ENCODE results near the gene LAMC2.
"Not testable (repeated sequence)": the region's sequence is repeated elsewhere in the genome, so short reads cannot be mapped to it uniquely, and the experiment has no call there.

The LAMC2 gene

DNA sequence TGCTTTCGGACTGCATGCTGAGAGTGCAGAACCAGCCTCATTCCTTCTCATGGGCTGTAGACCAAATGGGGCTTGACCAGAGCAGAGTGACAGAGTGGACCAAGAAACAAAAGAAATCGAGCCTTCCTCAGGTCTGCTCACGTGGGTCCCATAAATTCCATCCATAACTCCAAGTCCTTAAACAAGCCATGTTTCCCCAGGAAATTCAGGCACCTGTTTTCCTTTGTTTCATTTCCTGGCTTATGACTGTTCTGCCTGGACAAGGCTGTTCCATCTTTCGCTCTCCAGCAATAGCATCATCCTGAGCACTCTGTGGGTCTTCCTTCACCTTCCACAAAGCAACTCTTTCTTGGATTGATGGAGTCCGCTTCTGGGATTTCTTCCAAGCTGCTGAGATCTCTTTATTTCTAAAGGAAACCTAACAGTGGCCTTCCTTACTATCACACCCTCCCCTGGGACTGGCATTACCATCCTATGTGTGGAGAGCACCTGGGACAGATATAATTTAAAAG is 63.9 kb downstream of the LAMC2 start:
- no peak for DNase-seq (ENCODE audit: low read depth, low spot score)
- peak overlapping the region; percentile 84 for H3K27ac ChIP-seq

DNA sequence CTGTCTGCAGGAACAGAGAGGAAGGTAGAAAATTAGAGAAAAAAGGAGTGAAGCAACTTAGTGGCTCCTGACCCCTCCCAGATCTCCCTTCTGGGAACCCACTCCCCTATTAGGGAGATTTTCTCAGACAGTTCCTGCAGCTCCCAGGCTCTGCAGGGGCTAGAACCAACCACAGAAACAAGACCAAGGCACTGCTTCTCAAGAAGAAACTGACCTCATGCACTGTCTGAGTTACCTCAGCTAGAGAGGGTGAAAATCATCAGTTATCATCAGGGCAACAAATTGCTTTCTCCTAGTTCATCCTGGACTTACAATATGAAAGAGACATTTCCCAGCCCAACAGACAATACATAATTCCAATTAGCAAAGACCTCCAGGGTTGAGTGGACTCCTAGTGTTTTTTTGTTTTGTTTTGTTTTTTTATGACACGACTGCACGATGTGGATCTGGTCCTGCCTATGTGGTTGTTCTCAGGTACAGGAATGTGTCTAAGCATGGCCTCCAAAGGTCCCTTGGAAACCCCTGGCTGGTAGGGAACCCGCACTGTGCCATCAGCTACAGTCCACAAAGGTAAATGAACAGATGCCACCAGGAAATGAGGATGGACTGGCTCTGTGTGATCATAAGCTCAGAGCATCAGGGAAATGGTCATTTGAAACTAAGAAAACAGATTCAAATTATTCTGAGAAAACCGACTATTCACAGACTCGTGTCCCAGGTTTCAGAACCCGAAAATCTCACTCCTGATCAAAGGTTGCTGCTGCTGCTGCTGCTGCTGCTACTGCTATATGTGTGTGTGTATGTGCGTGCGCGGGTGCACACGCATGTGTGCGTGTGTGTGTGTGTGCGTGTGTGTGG is 65.3 kb downstream of the LAMC2 start:
- no peak for DNase-seq (ENCODE audit: low read depth, low spot score)
- peak overlapping the region; percentile 84 for H3K27ac ChIP-seq

DNA sequence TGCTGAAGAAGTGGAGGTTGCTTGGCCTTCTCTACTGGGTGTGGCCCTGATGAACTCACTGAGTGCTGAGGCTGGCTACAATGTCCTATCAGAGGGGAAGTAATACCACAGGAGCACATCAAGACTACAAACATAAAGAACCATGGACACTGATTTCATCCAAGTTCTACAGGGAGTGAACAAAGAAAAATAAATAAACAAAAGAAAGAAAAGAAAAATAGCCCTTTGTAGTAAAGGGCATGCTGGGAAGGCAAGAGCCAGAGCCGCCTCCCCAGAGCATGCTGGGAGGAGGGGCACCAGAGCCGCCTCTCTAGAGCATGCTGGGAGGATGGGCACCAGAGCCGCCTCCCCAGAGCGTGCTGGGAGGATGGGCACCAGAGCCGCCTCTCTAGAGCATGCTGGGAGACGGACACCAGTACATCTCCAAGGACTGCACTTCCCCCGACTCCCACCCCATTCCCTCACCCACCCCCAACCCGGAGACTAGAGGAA is 65.9 kb downstream of the LAMC2 start:
- peak overlapping the region; percentile 84 for H3K27ac ChIP-seq
- no peak for DNase-seq (ENCODE audit: low read depth, low spot score)

DNA sequence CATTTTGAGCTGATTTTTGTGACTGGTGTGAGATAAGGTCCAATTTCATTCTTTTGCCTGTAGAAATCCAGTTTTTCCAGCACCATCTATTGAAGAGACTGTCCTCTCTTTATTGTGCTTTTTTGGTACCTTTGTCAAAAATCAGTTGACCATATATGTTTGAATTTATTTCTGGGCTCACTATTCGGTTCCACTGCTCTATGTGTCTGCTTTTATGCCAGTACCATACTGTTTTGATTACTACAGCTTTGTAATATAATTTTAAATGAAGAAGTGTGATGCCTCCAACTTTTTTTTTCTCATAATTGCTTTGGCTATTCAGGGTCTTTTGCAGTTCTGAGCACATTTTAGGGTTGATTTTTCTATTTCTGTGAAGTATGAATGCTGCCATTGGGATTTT is 69.0 kb downstream of the LAMC2 start:
- H3K27ac ChIP-seq, result no peak overlapping the region
- no peak for DNase-seq (ENCODE audit: low read depth, low spot score)

DNA sequence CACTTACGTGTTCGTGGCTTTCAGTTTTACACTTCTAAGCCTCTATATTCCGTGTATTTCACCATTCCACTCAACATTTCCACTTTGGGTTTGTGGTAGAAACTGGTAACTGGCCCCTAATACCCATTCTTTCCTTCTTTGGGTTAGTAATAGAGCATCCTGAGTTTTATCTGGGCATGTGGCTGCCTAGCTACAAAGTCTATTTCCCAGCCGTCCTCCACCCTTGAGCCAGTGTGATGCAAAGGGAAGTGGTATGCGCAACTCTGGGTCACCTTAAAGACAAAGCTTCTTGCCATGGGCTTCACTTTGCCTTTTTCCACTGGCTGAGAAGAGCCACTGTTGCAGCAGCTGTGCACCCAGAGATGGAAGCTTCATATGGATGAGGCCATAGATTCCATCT is 73.9 kb downstream of the LAMC2 start:
- no peak overlapping the region for H3K27ac ChIP-seq
- no peak for DNase-seq (ENCODE audit: low read depth, low spot score)

DNA sequence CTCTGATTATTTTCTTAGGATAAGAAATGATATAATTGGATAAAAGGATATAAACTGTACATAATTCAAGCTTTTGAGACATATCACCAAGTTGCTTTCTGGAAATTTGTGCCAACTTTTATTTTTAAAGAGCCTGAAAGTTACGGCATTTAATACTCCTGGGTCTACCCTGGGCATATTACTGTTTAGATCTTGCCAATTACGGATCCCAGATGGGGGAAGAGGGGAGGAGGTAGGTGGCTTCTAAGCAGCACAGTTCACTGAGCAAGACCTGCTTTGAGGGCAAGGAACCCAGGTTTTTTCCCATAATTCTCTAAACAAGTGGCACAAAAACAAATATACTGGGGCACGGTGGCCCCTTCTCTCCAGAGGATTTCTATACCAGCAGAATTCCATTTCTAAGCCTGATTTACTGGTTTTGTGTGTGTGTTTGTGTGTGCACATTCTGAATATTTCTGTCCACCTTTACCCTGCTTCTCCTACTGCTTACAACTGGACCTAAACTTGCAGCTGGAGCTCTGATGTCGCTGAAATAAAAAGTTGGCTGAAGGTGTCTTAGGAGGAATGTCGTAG is 76.7 kb downstream of the LAMC2 start:
- DNase-seq (ENCODE audit: low read depth, low spot score), result no peak
- no peak overlapping the region for H3K27ac ChIP-seq

DNA sequence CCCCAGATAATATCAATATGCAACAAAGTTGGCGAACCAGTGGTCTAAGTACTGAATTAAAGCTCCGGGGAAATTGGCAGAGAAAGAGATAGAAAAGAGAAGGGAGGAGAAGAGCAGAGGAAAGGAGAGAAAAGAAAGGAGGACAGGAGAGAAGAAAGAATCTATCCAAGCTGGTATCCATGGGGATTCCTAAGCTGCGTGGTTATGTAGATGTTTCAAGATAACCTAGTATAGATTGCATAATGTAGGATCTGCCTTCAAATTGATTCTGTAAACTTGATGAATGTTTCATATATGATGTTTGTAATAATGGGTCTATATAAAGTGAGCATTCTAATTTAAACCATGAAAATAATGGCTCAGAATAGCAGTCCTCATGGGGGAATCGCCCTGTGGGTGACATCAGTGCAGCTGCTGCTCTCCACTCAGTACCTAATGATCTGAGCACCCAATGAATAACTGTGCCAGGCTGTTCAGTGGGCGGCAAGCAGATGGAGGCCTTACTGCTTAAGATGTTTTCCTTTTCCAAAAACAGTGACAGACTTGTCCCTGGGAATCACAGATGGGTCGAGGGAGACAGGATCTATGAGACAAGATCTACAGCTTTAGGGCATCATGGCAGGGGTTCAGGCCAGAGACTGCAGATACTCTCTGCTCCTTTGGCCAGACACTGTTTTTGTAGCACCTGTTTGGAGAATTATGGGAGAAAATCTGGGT is 78.0 kb downstream of the LAMC2 start:
- H3K27ac ChIP-seq, result no peak overlapping the region
- DNase-seq (ENCODE audit: low read depth, low spot score), result no peak

DNA sequence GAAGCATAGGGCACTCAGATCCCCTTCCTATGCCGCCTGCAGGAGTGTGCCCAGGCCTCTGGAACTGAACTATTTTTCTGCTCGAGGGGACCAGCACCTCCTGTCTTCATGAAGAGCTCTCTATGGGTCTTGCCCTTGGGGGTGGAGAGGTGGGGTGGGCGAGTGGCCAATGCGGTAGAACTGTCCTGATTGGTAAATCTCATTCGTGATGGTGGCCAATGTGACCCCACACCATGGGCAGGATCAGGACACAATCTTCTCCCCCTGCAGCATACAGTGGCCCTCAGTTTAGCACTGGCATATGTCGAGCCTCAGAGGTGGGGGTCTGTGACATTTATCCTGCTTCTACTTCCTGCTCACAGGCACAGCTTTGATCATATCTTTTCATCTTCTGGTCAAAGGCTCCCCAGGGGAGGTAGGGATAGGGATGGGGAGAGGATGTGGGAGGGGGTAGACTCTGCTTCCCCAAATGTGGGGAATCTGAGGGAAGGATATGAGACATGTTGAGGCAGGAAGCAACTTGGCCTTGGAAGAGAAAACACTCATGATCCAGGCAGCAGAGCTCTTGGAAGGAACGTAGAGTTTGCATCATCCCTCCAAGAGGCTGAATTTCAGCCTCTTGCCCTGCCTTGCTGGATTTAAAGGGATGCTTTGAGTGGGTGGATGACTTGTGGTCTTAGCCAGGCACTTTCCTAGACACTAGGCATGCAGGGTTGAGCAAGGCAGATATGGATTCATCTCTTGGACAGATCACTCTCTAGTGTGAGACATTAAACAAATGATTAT is 81.8 kb downstream of the LAMC2 start:
- DNase-seq (ENCODE audit: low read depth, low spot score), result peak; percentile 94
- peak overlapping the region; percentile 98 for H3K27ac ChIP-seq

DNA sequence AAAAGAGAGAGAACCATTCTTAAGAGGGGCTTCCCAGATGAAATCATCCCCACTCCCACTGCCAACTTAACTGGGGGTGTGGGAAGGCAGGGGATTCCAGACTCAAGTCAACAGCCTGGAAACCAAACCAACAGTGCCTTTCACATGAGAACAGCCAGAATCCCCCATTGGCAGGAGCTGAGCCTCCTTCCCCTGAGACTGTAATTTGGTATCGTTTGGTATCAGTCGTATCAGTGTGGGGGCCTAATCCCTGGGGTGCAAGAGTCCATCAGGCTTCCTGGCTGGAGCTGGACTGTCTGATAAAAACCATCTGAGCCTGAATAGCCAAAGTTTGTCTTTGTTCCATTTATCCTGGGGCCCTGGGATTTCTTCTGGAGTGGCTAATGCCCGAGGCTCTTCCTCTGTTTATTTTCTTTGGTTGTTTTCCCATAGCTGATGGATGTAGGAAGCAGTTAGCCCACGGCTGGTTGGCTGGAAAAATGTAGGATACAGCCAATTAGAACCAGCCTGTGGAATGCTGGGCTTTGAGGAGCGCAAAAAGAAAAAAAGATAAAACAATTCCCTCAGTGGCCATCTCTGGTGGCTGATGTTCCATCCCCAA is 84.6 kb downstream of the LAMC2 start:
- no peak for DNase-seq (ENCODE audit: low read depth, low spot score)
- no peak overlapping the region for H3K27ac ChIP-seq

DNA sequence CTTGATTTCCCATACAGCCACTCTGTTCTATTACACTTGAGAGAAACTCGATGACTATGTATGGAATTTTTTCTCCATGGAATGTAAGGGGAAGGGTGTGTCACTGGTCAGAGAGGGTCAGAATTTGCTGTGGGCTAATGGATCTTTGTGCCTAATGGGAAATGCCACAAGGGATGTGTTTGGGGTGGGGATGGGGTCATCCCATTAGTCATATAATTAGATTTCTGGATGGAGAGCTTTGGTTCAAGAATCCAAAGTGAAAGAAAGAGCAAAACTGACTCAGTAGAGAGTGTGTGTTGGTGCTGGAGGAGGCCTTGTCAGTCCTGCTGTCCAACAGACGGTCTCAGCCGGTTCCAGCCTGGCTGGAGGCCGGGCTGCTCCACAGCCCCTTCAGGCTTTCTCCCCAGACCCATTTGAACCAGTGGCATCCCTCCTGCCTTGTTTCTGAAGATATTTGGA is 86.4 kb downstream of the LAMC2 start:
- H3K27ac ChIP-seq, result peak overlapping the region; percentile 50
- no peak for DNase-seq (ENCODE audit: low read depth, low spot score)

DNA sequence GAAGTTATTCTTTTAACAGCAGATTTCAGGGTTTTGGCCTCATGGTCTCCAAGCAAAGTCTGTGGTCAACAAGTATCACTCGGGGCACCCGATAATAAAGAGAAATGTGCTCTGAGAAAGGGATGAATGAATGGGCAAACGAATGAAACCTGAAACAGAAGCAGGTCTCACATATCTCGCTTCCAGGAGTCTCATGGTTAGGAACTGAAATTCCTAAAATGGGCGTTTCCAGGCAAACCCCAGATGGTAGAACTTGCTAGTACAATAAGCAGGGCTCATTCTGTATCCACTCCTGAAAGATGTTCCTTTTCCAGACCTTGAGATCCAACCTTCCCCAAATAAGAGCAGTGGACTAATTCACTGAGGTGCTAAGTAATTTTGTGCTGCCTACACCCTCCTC is 87.2 kb downstream of the LAMC2 start:
- H3K27ac ChIP-seq, result peak overlapping the region; percentile 50
- DNase-seq (ENCODE audit: low read depth, low spot score), result no peak

DNA sequence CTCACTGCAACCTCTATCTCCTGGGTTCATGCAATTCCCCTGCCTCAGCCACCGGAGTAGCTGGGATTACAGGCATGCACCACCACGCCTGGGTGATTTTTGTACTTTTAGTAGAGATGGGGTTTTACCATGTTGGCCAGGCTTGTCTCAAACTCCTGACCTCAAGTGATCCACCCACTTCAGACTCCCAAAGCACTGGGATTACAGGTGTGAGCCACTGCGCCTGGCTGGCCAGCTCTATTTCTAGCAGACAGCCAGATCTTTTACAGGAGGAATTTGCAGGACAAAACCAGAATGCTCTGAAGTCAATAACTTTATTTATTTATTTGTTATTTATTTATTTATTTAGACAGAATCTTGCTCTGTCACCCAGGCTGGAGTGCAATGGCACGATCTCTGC is 87.9 kb downstream of the LAMC2 start:
- not testable (repeated sequence) for H3K27ac ChIP-seq; DNase-seq (ENCODE audit: low read depth, low spot score)

DNA sequence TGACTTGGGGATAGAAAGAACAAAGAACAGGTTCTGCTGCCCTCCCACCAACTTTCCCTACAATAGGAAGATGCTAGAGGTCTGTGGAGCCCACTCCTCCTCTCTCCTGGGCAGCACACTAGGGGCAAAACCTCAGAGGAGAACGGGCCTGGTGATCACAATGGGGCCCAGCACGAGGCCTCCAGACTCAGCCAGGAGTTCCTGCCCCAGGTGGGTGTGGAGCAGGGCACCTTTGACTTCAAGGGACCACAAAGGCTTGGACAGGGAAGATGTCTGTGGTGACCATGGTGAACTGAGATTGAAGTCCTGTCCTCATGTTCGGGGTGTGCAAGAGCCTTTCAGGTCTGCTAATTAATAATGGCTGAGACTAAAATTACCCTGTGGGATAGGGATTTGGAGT is 88.8 kb downstream of the LAMC2 start:
- DNase-seq (ENCODE audit: low read depth, low spot score), result no peak

DNA sequence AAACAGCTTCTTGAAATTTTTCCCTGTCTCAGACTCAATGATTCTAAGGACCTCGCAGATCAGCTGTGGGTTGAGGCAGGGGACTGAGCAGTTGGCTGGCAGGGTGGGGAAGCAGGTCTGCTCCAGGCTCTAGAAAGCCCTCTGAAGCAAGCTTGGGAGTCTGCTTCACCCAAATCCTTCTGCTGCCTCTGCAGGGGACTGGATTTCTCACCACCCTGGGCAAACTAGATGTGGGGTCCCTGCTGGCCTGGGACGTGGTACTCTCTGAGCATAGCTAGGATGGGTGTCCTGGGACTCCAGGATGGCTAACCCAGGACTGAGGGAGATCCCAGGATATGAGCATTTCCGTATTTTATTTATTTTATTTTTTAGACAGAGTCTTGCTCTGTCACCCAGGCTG is 89.3 kb downstream of the LAMC2 start:
- no peak overlapping the region for H3K27ac ChIP-seq
- DNase-seq (ENCODE audit: low read depth, low spot score), result no peak

More for the DNA sequence above, 88.8 kb downstream of the LAMC2 start:
- no peak overlapping the region for H3K27ac ChIP-seq

DNA sequence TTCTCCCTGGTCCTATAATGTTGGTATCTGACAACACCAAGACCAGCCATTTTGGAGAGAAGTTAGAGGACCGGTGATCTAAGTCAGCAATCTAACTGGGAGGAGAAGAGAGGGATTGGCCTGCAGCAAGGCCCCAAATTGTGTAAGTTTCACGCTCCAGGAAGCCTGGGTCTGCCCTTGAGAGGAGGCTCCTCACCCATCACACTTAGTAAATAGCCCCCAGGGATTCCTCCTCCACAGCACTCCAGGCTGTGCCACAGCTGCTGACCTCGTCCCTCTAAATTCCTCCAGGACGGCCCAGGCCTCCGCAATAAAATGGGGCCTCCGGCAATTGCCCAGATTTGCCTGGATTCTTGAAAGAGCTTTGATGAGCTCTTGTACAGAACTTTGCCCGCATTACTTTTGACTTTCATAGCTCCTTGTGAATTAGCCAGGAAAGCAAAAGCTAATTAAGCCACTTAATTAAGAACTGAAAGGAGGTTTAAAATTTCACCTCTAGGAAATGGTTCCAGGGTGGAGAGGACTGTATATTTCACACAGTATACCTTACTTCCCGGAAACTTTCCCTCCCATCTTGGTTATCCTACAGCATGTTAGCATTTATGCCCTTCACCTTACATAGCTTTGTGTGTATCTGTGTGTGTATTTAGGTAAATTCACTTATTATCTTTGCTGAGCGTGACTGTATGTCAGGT is 90.5 kb downstream of the LAMC2 start:
- H3K27ac ChIP-seq, result no peak overlapping the region
- DNase-seq (ENCODE audit: low read depth, low spot score), result no peak

DNA sequence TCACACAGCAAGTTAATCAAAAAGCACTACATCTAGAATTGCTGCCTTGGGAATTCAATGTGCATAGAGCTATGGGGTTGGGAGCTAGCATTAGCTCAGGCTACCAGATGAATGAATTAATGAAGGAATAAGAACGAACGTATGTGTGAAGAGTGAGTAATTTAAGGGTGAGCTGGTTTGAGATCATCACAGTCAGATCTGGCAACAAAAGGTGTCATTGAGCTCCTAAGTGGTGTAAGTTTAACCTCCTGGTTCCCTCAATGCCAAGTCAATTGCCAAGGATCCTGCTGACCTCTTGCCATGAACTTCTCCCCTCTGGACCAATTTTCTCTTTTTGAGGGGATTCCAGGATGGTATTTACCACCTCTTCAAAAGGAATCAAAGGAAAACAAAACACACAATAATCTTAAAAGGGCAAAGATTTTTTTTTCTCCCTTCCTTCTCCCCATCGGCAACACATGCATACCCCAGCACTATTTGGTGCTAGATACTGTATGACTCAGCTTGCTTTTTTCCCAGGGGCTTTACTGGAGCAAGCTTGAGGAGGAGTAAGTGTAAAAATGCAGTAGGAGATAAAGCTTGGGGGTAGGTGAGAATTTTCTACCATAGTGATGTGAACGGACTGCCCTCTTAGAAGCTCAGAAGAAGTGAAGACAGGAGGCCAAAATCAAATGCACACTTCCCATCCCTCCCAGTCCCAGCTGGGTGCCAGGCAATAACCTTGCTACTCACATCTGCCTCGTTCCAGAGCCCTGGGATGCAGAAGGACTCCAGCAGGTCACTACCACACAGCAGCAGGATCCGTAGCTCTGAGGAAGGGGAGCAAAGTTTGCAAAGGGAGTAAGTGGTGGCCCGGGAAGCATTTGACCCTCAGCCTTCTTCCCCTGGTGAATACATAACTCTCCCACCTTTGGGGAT is 92.0 kb downstream of the LAMC2 start:
- DNase-seq (ENCODE audit: low read depth, low spot score), result peak; percentile 39
- peak overlapping the region; percentile 100 for H3K27ac ChIP-seq

DNA sequence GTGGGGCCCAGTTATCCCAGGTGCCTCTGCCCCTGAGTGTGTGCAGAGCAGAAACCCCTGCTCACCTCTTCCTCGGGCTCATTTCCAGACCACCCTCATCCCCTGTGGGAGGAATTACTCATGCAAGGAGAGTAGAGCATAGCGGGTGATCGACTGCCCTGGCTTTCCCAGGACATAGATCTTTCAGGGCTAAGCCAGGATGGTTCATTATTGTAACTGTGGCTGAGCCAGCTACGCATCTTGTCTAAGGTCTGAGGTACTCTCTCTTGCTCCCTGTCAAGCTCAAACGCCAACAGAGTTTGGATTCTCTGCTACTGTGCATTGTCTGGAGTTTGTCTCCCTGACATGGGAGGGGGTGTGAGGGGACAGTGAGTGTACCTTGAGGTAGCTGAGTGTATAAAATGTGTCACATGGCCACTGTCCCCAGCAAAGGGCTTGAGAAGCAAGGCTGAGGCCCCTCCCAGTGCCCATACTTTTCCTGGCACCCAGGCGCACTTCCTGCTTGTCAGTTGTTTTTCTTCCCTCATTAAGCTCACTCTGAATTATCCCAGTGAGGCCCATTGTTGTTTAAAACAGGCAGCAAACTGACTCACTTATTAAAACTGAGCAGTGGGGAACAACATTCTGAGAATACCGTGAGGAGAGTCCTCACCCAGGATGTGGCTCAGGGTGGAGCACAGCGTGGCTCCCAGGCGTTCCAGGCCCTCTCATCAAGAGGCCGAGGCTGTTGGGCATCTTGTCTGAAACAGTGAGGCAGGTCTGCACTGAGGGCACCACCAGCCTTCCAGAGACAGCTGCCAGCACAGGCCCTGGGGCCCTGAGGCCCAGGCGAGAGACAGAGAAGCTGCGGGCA is 92.9 kb downstream of the LAMC2 start:
- DNase-seq (ENCODE audit: low read depth, low spot score), result peak; percentile 73
- H3K27ac ChIP-seq, result peak overlapping the region; percentile 100
